Superior temporal gyrus (tissue), 1 donor: ENCODE results near the gene IRAK1.

Experiments used
- DNase-seq: peaks from one replicate; pipeline ENCODE4 v3.0.0-alpha.2; 2016; ENCODE audit errors: extremely low spot score

Gene IRAK1

GRCh38 chrX:153971450-153972367 lies 48.0 kb downstream of the IRAK1 start, which contains the start of gene HCFC1:
Gene HCFC1 (minus strand): TSS chrX:153971818. CDS start chrX:153970840, 978 bp downstream.
- peak; percentile 87 for DNase-seq

DNA sequence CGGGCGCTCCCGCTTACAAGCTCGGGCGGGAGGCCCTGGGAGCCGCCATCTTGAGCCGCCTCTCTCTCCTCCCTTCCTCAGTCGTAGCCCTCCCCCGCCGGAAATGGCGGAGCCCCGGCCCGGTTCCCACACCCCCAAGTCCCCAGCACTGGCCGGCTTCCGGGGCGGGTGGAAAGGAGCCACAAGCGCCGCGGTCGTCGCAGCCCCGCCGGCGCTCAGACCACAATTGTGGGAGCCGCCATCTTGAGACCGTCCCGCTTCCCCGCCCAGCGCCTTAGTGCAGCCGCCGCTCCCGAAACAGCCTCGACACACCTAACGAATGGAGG lies 48.6 kb downstream of the IRAK1 start:
- DNase-seq: peak; percentile 76

DNA sequence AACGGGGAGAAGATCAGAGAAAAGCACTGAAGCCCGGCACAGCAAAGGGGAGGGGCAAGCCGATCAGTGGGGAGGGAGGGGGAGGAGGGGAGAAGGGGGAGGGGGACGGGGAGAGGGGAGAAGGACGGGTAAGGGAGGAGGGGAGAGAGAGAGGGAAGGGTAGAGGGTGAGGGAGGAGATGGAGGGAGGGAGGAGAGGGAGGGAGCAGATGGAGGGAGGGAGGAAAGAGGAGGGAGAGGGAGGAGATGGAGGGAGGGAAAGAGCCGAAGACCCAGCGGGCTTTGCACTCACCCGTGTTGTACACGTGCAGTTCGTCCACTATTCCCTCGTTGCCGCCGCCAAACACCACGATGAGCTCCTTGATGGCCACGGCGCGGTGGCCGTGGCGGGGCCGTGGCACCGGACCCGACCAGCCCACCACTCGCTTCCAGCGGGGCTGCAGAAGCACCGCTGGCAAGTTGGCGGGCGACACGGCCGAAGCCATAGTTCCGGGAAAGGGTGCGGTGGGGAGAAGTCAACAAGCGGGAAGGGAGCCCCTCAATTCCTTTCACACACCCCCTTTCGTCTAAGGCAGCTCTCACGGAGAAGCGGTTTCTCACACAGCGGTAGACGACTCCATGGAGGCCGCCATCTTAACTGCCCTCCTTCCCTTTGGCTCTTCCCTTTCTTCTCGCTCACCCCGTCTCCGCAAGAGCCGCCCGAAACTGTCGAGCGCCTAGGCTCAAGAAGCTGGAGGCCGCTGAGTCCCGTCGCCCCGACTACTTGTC lies 49.2 kb downstream of the IRAK1 start:
- peak; percentile 51 for DNase-seq

GRCh38 chrX:153969904-153970356 lies 49.8 kb downstream of the IRAK1 start:
- DNase-seq: peak; percentile 49

- no peak for DNase-seq
Observed at GRCh38 chrX:153969125-153969903, 50.4 kb downstream of the IRAK1 start.

DNA sequence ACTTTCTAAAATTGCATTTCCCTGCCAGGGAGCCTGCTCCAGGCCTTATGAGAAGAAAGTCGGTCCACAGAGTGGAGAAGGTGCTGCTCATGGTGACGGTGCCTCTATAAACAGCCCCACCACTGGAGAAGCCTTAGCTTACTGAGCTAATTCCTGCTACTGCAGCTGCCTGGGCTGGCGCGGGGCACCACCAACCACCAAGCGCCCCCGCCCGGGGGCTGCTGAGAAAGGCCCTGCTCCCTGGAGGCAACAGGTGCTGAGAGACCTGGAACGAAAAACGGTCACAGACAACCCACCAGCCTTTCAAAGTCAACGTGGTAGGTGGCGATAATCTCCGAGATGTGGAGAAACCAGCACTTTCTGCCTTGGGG lies 51.0 kb downstream of the IRAK1 start:
- no peak for DNase-seq

- no peak for DNase-seq
Observed at GRCh38 chrX:153968255-153968654, 51.4 kb downstream of the IRAK1 start.

DNA sequence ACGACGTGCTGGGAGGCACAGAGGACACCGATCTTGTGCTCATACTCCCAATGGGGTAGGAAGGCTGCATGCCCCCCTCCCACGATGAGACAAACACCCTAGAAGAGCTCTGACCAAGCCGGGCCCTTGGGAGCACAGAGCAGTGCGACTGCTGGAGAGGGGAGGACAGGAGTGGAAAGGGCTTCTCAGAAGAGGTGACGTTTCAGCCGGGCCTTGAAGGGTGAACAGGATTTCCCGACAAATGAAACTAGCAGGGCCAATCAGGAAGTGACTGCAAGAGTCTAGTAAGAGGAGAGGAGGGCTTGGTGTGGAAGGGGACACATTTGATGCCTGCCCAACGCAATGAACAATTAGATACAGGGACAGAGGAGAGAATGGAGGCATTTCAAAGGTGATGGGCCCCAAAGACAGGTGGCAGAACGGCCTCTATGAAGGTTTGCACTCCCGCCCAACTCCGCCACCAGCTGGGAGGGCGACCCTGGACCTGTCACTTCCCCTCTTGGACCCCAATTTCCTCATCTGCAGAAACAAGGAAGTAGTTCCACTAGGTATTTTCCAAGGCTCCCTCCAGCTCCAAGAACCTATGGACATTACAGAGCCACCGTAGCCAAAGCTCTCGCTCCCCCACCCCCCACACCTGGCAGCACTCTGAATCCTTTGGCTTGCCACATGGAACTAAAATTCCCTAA lies 52.0 kb downstream of the IRAK1 start:
- no peak for DNase-seq

DNA sequence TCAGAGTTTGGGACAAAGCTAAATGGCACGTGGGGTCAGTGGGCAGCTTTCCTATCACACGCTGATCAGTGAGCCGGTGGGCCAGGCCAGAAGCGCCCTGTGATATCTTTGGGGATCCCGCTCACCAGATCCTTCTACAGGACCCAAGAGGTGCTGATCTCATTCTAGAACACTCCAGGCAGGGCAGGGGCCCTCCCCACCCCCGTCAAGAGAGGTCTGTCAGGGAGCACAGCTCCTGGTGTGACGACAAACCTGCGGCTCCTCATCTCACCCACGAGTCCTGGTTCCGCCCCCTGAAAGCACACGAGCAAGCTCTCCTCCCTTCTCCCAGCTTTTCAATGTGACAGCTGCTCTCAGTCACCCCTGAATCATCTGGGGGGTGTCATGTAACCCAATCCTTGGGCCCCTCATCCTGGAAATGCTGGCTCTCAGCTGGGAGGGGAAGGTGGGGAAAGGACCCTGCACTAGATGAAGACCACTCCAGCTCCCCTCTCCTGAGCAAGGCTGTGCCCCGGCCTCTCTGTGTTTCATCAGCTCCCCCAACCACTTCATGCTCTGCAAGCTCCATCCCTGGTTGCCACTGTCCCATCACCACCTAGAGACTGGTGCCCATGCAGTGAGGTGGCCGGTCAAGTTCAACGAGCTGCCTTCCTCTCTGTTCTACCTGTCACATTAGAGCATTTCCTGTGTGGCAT lies 52.7 kb downstream of the IRAK1 start:
- no peak for DNase-seq

DNA sequence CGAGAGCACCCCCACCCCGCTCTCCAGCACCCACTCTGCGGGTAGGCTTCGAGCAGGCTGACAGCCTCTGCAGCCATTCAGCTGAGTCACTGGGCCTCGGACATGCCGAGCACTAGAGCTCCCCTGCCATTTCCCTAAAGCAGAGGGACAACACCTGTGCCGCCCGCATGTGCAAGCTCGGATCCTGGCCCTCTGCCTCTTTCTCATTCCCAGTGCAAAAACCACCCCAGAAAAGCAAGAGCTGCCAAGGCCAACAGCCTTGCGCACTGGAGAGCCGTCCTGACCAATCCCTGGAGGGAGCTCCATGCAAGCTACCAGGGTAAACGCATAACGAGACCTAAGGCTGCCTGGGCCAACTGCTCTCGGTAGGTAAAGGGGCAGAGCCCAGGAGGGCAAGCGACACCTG lies 53.4 kb downstream of the IRAK1 start:
- no peak for DNase-seq

DNA sequence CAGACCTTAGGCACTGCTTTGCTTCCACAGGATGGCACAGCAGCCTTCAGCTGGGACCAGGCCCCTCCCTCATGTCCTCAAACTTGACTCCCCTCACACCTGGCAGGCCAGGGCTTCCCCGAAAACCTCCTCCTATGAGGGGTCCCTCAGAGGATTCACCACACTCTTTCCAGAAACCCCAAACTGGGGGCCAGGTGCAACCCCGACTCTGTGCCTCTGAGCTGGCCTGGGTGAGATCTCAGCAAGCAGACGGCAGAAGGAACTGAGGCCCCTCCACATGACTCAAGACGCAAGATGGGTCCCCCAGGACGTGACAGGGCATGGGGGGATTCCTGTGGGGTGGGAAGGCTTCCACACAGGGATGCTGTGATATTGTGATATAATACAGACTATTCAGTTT lies 54.3 kb downstream of the IRAK1 start:
- DNase-seq: no peak

- no peak for DNase-seq
Observed at GRCh38 chrX:153964105-153964504, 55.6 kb downstream of the IRAK1 start.

DNA sequence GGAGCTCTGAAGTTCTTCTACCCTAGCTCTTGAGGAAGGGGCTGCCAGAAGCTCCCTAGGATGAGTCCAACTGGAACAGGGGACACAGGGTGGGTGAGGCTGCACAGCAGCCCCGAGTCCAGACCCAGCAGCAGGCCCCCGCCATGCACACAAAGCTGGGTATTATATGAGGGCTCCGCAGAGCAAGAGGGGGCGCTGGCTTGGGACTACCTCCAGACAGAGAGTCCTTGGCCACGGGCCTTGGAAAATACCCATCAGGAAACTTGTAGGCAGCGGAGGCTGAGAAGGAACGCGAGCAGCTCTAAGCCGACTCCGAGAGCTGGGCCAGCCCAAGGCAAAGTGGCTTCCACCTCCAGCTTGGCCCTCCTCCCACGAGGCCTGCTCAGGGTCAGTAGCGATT lies 56.2 kb downstream of the IRAK1 start:
- no peak for DNase-seq

- no peak for DNase-seq
Observed at GRCh38 chrX:153961292-153961691, 58.4 kb downstream of the IRAK1 start.

- DNase-seq: no peak
Observed at GRCh38 chrX:153960786-153961185, 58.9 kb downstream of the IRAK1 start.
